Neural crest cell (in vitro differentiated cells): ENCODE results near the gene TMEM95. TPM values are rescaled to one million over a fixed set of nuclear protein-coding genes. Genes with fewer than 3 reads are reported as not detected.

Experiments
- DNase-seq: peaks from one replicate; pipeline ENCODE4 v3.0.0; 2021; ENCODE audit warnings: low read depth, mixed read lengths, low spot score
- H3K27ac Mint-ChIP-seq: one replicate; pipeline ENCODE4 v1.8.0; 2021; ENCODE audit warnings: mild to moderate bottlenecking, mixed read lengths; ENCODE audit not compliant: unreplicated experiment
- H3K27me3 Mint-ChIP-seq: 2 replicates; pipeline ENCODE4 v1.8.0; 2021; ENCODE audit warnings: low read depth, mild to moderate bottlenecking, mixed read lengths
- H3K36me3 Mint-ChIP-seq: 2 replicates; pipeline ENCODE4 v1.8.0; 2021; ENCODE audit warnings: low read depth, mild to moderate bottlenecking, mixed read lengths
- H3K4me1 Mint-ChIP-seq: 2 replicates; pipeline ENCODE4 v1.8.0; 2021; ENCODE audit warnings: mixed read lengths
- H3K4me3 Mint-ChIP-seq: one replicate; pipeline ENCODE4 v1.8.0; 2021; ENCODE audit warnings: mild to moderate bottlenecking, mixed read lengths
- H3K9me3 Mint-ChIP-seq: 2 replicates; pipeline ENCODE4 v1.8.0; 2021; ENCODE audit warnings: mixed read lengths
- total RNA-seq: library from RNA; stranded (reverse); gene quantifications from 2 replicates; pipeline ENCODE4 v1.2.1, GENCODE V29; 2021
- TF ChIP-seq, protein P1 (sequence below): fragments of 200-600 bp; sonication (generic); conservative IDR thresholded peaks from 2 replicates; pipeline ENCODE4 v1.5.0; 2021; ENCODE audit warnings: antibody characterized with exemption, mild to moderate bottlenecking

The TMEM95 gene
- total RNA-seq, 1 donor from 2014 or later = not detected

GRCh38 chr17:7322520-7323194 lies 32.3 kb upstream of the TMEM95 start:
- Mint-ChIP-seq H3K4me1 (no peaks in the 10 kb centered on the region), H3K4me3 (no peak overlapping the region), H3K27ac (no peak overlapping the region), H3K9me3 (no peaks in the 10 kb centered on the region), H3K36me3 (peaks cover 3% of the 10 kb centered on the region), H3K27me3 (no peaks in the 10 kb centered on the region)
- TF ChIP-seq, protein P1, sequence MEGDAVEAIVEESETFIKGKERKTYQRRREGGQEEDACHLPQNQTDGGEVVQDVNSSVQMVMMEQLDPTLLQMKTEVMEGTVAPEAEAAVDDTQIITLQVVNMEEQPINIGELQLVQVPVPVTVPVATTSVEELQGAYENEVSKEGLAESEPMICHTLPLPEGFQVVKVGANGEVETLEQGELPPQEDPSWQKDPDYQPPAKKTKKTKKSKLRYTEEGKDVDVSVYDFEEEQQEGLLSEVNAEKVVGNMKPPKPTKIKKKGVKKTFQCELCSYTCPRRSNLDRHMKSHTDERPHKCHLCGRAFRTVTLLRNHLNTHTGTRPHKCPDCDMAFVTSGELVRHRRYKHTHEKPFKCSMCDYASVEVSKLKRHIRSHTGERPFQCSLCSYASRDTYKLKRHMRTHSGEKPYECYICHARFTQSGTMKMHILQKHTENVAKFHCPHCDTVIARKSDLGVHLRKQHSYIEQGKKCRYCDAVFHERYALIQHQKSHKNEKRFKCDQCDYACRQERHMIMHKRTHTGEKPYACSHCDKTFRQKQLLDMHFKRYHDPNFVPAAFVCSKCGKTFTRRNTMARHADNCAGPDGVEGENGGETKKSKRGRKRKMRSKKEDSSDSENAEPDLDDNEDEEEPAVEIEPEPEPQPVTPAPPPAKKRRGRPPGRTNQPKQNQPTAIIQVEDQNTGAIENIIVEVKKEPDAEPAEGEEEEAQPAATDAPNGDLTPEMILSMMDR = no peak
- no peak for DNase-seq

GRCh38 chr17:7323731-7324437 lies 31.1 kb upstream of the TMEM95 start:
- DNase-seq = peak; percentile 77
- Mint-ChIP-seq H3K4me3 (peak overlapping the region; percentile 79), H3K9me3 (no peaks in the 10 kb centered on the region), H3K27ac (no peak overlapping the region), H3K27me3 (no peaks in the 10 kb centered on the region), H3K36me3 (peaks cover 3% of the 10 kb centered on the region), H3K4me1 (peaks cover 12% of the 10 kb centered on the region)
- TF ChIP-seq, protein P1 = peak; percentile 79

DNA sequence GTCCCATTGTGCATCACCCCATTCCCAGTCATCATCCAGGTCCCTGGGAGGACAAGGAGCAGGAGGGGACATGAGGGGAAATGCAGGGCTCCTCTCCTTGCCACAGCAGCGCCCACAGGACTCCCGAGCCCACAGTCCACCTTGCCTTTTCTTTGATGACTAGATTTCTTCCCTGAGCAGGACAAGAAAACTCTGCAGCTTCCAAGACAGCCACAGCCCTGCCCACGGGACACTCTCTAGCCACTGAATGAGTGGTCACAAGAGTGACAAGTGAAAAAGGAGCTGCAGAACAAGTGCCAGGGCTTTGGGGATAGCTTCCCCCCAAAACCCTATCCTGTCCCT lies 30.5 kb upstream of the TMEM95 start:
- Mint-ChIP-seq H3K27me3 (no peaks in the 10 kb centered on the region), H3K4me1 (peaks cover 14% of the 10 kb centered on the region), H3K4me3 (peak overlapping the region; percentile 79), H3K27ac (no peak overlapping the region), H3K36me3 (peaks cover 3% of the 10 kb centered on the region), H3K9me3 (no peaks in the 10 kb centered on the region)
- no peak for DNase-seq
- TF ChIP-seq, protein P1 = no peak

DNA sequence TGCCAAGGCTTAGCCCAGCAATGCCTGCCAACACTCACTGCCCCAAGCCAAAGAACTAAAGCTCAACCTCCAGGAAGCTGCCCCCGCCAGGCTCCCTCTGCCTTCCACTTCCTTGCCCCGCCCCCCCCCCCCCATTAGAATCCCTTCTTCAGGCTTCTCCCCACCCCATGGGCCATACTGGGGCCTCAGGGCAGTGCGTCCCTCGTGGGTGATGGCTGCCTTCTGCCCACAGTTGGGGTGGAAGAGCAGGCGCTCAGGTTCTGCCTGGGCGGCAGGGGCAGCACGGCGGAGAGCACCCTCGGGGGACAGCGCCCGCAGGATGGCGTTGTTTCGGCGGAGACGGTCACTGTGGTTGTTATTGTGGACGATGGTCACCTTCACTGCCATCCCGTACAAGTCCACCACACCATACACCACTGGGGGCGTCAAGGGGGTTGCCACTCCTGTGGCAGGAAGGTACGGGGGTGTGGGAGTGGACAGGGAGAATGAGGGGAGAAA lies 29.9 kb upstream of the TMEM95 start:
- Mint-ChIP-seq H3K9me3 (no peaks in the 10 kb centered on the region), H3K27ac (no peak overlapping the region), H3K36me3 (peaks cover 3% of the 10 kb centered on the region), H3K27me3 (no peaks in the 10 kb centered on the region), H3K4me1 (peaks cover 20% of the 10 kb centered on the region), H3K4me3 (peak overlapping the region; percentile 47)
- no peak for DNase-seq
- TF ChIP-seq, protein P1 = no peak

- H3K27ac Mint-ChIP-seq = no peak overlapping the region
- H3K36me3 Mint-ChIP-seq = peaks cover 3% of the 10 kb centered on the region
- TF ChIP-seq, protein P1 = no peak
- H3K4me1 Mint-ChIP-seq = peaks cover 22% of the 10 kb centered on the region
- peak overlapping the region; percentile 72 for H3K4me3 Mint-ChIP-seq
- no peaks in the 10 kb centered on the region for H3K27me3 Mint-ChIP-seq
- DNase-seq = no peak
- no peaks in the 10 kb centered on the region for H3K9me3 Mint-ChIP-seq
Measured at GRCh38 chr17:7326186-7326585, 28.8 kb upstream of the TMEM95 start.
